ENCODE measurements around the gene SAMD4A.

DNA sequence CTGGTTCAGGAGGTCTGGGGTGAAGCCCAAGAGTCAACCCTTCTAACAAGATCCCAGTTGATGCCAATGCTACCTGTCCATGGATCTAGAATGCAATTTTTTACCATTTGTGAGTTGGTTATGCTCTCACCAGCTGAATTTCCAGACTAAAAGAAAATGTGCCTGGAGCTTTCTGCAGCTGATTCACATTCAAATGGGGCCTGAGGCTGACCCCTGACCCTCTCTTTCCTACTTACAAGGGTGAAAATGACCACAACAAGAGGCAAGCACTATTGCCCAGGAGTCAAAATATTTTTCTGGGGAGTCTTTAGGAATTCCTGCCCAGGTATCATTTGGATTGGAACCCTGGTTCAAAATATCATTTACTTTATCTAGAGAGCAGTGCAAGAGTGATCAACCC, 159.1 kb downstream of the SAMD4A start:
- TF ChIP-seq, protein P1, sequence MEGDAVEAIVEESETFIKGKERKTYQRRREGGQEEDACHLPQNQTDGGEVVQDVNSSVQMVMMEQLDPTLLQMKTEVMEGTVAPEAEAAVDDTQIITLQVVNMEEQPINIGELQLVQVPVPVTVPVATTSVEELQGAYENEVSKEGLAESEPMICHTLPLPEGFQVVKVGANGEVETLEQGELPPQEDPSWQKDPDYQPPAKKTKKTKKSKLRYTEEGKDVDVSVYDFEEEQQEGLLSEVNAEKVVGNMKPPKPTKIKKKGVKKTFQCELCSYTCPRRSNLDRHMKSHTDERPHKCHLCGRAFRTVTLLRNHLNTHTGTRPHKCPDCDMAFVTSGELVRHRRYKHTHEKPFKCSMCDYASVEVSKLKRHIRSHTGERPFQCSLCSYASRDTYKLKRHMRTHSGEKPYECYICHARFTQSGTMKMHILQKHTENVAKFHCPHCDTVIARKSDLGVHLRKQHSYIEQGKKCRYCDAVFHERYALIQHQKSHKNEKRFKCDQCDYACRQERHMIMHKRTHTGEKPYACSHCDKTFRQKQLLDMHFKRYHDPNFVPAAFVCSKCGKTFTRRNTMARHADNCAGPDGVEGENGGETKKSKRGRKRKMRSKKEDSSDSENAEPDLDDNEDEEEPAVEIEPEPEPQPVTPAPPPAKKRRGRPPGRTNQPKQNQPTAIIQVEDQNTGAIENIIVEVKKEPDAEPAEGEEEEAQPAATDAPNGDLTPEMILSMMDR (conservative IDR thresholded peaks at IDR 0.05 in 1 of 2, IDR thresholded peaks at IDR 0.05 in 1 of 2; ENCODE audit: low read depth in 1 of 2, low read length in 2 of 2): no peak
- TF ChIP-seq EZH2 (IDR thresholded peaks at IDR 0.05; ENCODE audit: low read length, missing control alignments): no peak

All from fibroblast of lung (primary cell).